OCI-LY7 (cell line): ENCODE measurements around the gene FTO.

Experiments used
- CTCF ChIP-seq: fragments of 200-600 bp; sonication (generic); conservative IDR thresholded peaks from 2 replicates; pipeline ENCODE4 v1.5.1; 2014; ENCODE audit warnings: mild to moderate bottlenecking, antibody characterized with exemption, low read length, moderate library complexity, mixed read lengths
- EZH2phosphoT487 ChIP-seq: fragments of 200-600 bp; sonication (generic); IDR thresholded peaks from 2 replicates; pipeline ENCODE4 v1.6.1; 2018; ENCODE audit warnings: low read depth, borderline replicate concordance, mild to moderate bottlenecking, mixed run types, antibody characterized with exemption, low read length, moderate library complexity, mixed read lengths

- no peak for TF ChIP-seq CTCF
- no peak for TF ChIP-seq EZH2phosphoT487
These were observed 210.8 kb downstream of the FTO start for GRCh38 chr16:53914736-53915135.
